HL-60 (cell line): ENCODE results near the gene CDK12.

Experiments used
- CTCF ChIP-seq: IDR thresholded peaks from one replicate; pipeline ENCODE4 v1.5.1; 2011; ENCODE audit warnings: low read length, control low read depth, inconsistent platforms; ENCODE audit not compliant: insufficient read depth
- POLR2AphosphoS5 ChIP-seq: IDR thresholded peaks from 2 replicates; pipeline ENCODE4 v1.6.1; 2012; ENCODE audit warnings: low read depth

- TF ChIP-seq POLR2AphosphoS5, result no peak
- no peak for TF ChIP-seq CTCF
Measured at GRCh38 chr17:39553341-39553945, 92.2 kb downstream of the CDK12 start.
